HEK293 (cell line): Measurements from ENCODE around the gene TRIM50.

Experiments used
- CTCF ChIP-seq: fragments of 450-650 bp; formaldehyde crosslinking; IDR thresholded peaks from 2 replicates; pipeline ENCODE4 v1.5.1; 2016; ENCODE audit warnings: missing biosample characterization, missing genetic modification characterization
- ZBTB26 ChIP-seq: fragments of 450-650 bp; formaldehyde crosslinking; optimal IDR thresholded peaks from 2 replicates; pipeline ENCODE3; 2016; ENCODE audit warnings: missing biosample characterization, mild to moderate bottlenecking, missing genetic modification characterization
- ZBTB7A ChIP-seq: fragments of 450-650 bp; formaldehyde crosslinking; IDR thresholded peaks from 2 replicates; pipeline ENCODE4 v1.5.1; 2016; ENCODE audit warnings: low read depth, missing biosample characterization, missing genetic modification characterization
- ZFP3 ChIP-seq: fragments of 450-650 bp; formaldehyde crosslinking; IDR thresholded peaks from 2 replicates; pipeline ENCODE4 v1.5.1; 2016; ENCODE audit warnings: low read depth, missing biosample characterization, missing genetic modification characterization
- ZNF133 ChIP-seq: fragments of 450-650 bp; formaldehyde crosslinking; IDR thresholded peaks from 2 replicates; pipeline ENCODE4 v1.5.1; 2016; ENCODE audit warnings: missing biosample characterization, missing genetic modification characterization
- ZNF223 ChIP-seq: fragments of 450-650 bp; formaldehyde crosslinking; IDR thresholded peaks from 2 replicates; pipeline ENCODE4 v1.5.1; 2016; ENCODE audit warnings: missing biosample characterization, missing genetic modification characterization

GRCh38 chr7:73341877-73342276, 14.0 kb upstream of the TRIM50 start:
- no peak for TF ChIP-seq CTCF
- TF ChIP-seq ZBTB26 (tag by site-specific recombination) = no peak
- no peak for TF ChIP-seq ZNF133 (tag by site-specific recombination)
- no peak for TF ChIP-seq ZBTB7A (tag by site-specific recombination)
- TF ChIP-seq ZNF223 (tag by site-specific recombination) = no peak
- no peak for TF ChIP-seq ZFP3 (tag by site-specific recombination)
